IMR-90 (cell line): ENCODE data around the gene TRIM32.

Experiments
- CEBPB ChIP-seq: IDR thresholded peaks from 2 replicates; pipeline ENCODE4 v1.6.1; 2012; ENCODE audit warnings: low read depth, low read length, improper control_type of control experiment
- CHD1 ChIP-seq: IDR thresholded peaks from 2 replicates; pipeline ENCODE4 v1.6.1; 2012; ENCODE audit warnings: low read depth, low read length, improper control_type of control experiment
- FOS ChIP-seq: fragments of 150-350 bp; IDR thresholded peaks from 2 replicates; pipeline ENCODE4 v1.6.1; 2016; ENCODE audit warnings: low read depth, low read length
- MAZ ChIP-seq: IDR thresholded peaks from 2 replicates; pipeline ENCODE4 v1.6.1; 2012; ENCODE audit warnings: low read depth, mild to moderate bottlenecking, low read length, improper control_type of control experiment, moderate library complexity, borderline replicate concordance
- POLR2A ChIP-seq: IDR thresholded peaks from 2 replicates; pipeline ENCODE4 v1.6.1; 2012; ENCODE audit warnings: mild to moderate bottlenecking, low read depth, low read length
- RAD21 ChIP-seq: IDR thresholded peaks from 2 replicates; pipeline ENCODE4 v1.6.1; 2012; ENCODE audit warnings: low read length, improper control_type of control experiment
- RCOR1 ChIP-seq: IDR thresholded peaks from 2 replicates; pipeline ENCODE4 v1.6.1; 2012; ENCODE audit warnings: mild to moderate bottlenecking, low read length, improper control_type of control experiment; ENCODE audit not compliant: insufficient replicate concordance
- SMC3 ChIP-seq: fragments of 150-350 bp; IDR thresholded peaks from 2 replicates; pipeline ENCODE4 v1.6.1; 2016; ENCODE audit warnings: low read depth, mild to moderate bottlenecking, antibody characterized with exemption, low read length, moderate library complexity
- TF ChIP-seq, protein P1 (sequence below): conservative IDR thresholded peaks from 2 replicates; pipeline ENCODE4 v1.5.1; 2012; ENCODE audit warnings: mild to moderate bottlenecking, low read depth, low read length, improper control_type of control experiment
- TF ChIP-seq, protein P2 (sequence below): fragments of 150-350 bp; IDR thresholded peaks from 2 replicates; pipeline ENCODE4 v1.6.1; 2017; ENCODE audit warnings: mild to moderate bottlenecking, antibody characterized with exemption, low read length, low read depth
- TF ChIP-seq, protein P3 (sequence below): fragments of 150-350 bp; IDR thresholded peaks from 2 replicates; pipeline ENCODE4 v1.6.1; 2016; ENCODE audit warnings: low read depth, mild to moderate bottlenecking, low read length, moderate library complexity, borderline replicate concordance

DNA sequence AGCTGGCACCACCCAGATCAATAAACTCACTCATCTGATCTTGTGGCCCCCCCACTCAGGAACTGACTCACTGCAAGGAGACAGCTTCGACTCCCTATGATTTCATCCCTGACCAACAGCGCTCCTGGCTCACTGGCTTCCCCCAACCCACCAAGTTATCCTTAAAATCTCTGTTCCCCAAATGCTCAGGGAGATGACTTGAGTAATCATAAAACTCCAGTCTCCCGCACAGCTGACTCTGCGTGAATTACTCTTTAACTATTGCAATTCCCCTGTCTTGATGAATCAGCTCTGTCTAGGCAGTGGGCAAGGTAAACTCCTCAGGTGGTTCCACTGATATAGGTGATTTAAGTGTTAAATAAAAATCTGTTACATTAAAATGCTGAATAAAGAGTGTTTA is 1.9 kb upstream of the TRIM32 start:
- TF ChIP-seq RAD21 (no peak), RCOR1 (no peak), FOS (no peak), MAZ (no peak), POLR2A (no peak), CEBPB (no peak), CHD1 (no peak), SMC3 (no peak)
- TF ChIP-seq, protein P1, sequence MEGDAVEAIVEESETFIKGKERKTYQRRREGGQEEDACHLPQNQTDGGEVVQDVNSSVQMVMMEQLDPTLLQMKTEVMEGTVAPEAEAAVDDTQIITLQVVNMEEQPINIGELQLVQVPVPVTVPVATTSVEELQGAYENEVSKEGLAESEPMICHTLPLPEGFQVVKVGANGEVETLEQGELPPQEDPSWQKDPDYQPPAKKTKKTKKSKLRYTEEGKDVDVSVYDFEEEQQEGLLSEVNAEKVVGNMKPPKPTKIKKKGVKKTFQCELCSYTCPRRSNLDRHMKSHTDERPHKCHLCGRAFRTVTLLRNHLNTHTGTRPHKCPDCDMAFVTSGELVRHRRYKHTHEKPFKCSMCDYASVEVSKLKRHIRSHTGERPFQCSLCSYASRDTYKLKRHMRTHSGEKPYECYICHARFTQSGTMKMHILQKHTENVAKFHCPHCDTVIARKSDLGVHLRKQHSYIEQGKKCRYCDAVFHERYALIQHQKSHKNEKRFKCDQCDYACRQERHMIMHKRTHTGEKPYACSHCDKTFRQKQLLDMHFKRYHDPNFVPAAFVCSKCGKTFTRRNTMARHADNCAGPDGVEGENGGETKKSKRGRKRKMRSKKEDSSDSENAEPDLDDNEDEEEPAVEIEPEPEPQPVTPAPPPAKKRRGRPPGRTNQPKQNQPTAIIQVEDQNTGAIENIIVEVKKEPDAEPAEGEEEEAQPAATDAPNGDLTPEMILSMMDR = no peak
- TF ChIP-seq, protein P2, sequence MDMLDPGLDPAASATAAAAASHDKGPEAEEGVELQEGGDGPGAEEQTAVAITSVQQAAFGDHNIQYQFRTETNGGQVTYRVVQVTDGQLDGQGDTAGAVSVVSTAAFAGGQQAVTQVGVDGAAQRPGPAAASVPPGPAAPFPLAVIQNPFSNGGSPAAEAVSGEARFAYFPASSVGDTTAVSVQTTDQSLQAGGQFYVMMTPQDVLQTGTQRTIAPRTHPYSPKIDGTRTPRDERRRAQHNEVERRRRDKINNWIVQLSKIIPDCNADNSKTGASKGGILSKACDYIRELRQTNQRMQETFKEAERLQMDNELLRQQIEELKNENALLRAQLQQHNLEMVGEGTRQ = no peak
- TF ChIP-seq, protein P3, sequence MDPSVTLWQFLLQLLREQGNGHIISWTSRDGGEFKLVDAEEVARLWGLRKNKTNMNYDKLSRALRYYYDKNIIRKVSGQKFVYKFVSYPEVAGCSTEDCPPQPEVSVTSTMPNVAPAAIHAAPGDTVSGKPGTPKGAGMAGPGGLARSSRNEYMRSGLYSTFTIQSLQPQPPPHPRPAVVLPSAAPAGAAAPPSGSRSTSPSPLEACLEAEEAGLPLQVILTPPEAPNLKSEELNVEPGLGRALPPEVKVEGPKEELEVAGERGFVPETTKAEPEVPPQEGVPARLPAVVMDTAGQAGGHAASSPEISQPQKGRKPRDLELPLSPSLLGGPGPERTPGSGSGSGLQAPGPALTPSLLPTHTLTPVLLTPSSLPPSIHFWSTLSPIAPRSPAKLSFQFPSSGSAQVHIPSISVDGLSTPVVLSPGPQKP = no peak
